K562 (cell line): ENCODE measurements around the gene LIF.

ENCODE experiments used
- SMARCC2 ChIP-seq: fragments of 450-650 bp; IDR thresholded peaks from 2 replicates; pipeline ENCODE4 v1.6.1; 2017; ENCODE audit warnings: antibody characterized with exemption, moderate library complexity, mild to moderate bottlenecking, low read depth
- TF ChIP-seq, protein P1 (sequence below), 3 experiments: IDR thresholded peaks in 2 of 3; conservative IDR thresholded peaks in 1 of 3; 2 replicates each; pipeline ENCODE4 v1.5.1; 2011 to 2012; ENCODE audit warnings: low read length in 3 of 3, mild to moderate bottlenecking in 3 of 3, control low read depth in 2 of 3, improper control_type of control experiment in 1 of 3, inconsistent platforms in 1 of 3, low read depth in 1 of 3, mixed read lengths in 1 of 3, moderate library complexity in 1 of 3; ENCODE audit not compliant: insufficient read depth in 2 of 3

- TF ChIP-seq, protein P1, sequence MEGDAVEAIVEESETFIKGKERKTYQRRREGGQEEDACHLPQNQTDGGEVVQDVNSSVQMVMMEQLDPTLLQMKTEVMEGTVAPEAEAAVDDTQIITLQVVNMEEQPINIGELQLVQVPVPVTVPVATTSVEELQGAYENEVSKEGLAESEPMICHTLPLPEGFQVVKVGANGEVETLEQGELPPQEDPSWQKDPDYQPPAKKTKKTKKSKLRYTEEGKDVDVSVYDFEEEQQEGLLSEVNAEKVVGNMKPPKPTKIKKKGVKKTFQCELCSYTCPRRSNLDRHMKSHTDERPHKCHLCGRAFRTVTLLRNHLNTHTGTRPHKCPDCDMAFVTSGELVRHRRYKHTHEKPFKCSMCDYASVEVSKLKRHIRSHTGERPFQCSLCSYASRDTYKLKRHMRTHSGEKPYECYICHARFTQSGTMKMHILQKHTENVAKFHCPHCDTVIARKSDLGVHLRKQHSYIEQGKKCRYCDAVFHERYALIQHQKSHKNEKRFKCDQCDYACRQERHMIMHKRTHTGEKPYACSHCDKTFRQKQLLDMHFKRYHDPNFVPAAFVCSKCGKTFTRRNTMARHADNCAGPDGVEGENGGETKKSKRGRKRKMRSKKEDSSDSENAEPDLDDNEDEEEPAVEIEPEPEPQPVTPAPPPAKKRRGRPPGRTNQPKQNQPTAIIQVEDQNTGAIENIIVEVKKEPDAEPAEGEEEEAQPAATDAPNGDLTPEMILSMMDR (IDR thresholded peaks at IDR 0.05 in 2 of 3, conservative IDR thresholded peaks at IDR 0.05 in 1 of 3; ENCODE audit: insufficient read depth in 2 of 3, low read depth in 1 of 3, low read length in 3 of 3): no peak
- no peak for TF ChIP-seq SMARCC2
These were observed 25.2 kb downstream of the LIF start for GRCh38 chr22:30221121-30221992.
